GM19324 (cell line): ENCODE results near the gene MAGEA4.
"Not testable (repeated sequence)": the region's sequence is repeated elsewhere in the genome, so short reads cannot be mapped to it uniquely, and the experiment has no call there.

Experiments used
- ATAC-seq: cut with Tn5 transposase; IDR thresholded peaks from one replicate; pipeline ENCODE4 v1.9.1; 2021; ENCODE audit warnings: mild to moderate bottlenecking, moderate library complexity; ENCODE audit not compliant: unreplicated experiment, low FRiP score

The MAGEA4 gene

GRCh38 chrX:151912780-151913179 is at the start of gene MAGEA4:
MAGEA4 (plus strand) TSS chrX:151912889; CDS start chrX:151923665, 10,776 bp downstream.
- no peak for ATAC-seq

GRCh38 chrX:151870602-151871001 is 42.1 kb upstream of the MAGEA4 start:
- no peak for ATAC-seq

GRCh38 chrX:151871244-151871643 is 41.4 kb upstream of the MAGEA4 start:
- ATAC-seq: no peak

GRCh38 chrX:151873096-151873495 is 39.6 kb upstream of the MAGEA4 start:
- ATAC-seq: no peak

GRCh38 chrX:151875270-151876026 is 37.2 kb upstream of the MAGEA4 start:
- no peak for ATAC-seq

- ATAC-seq: no peak
Observed at GRCh38 chrX:151878574-151878973, 34.1 kb upstream of the MAGEA4 start.

- no peak for ATAC-seq
Observed at GRCh38 chrX:151879856-151880255, 32.8 kb upstream of the MAGEA4 start.

GRCh38 chrX:151880895-151881294 is 31.8 kb upstream of the MAGEA4 start:
- ATAC-seq: no peak

GRCh38 chrX:151889421-151889820 is 23.3 kb upstream of the MAGEA4 start:
- no peak for ATAC-seq

GRCh38 chrX:151896734-151897474 is 15.8 kb upstream of the MAGEA4 start:
- no peak for ATAC-seq

GRCh38 chrX:151899622-151900021 is 13.1 kb upstream of the MAGEA4 start:
- ATAC-seq: no peak

- no peak for ATAC-seq
Observed at GRCh38 chrX:151901826-151902225, 10.9 kb upstream of the MAGEA4 start.

GRCh38 chrX:151902813-151903591 is 9.7 kb upstream of the MAGEA4 start:
- no peak for ATAC-seq

GRCh38 chrX:151904989-151905388 is 7.7 kb upstream of the MAGEA4 start:
- ATAC-seq: no peak

- no peak for ATAC-seq
Observed at GRCh38 chrX:151912221-151912620, 468 bp upstream of the MAGEA4 start.

- not testable (repeated sequence) for ATAC-seq
Observed at GRCh38 chrX:151918736-151919135, 6.0 kb downstream of the MAGEA4 start.

GRCh38 chrX:151919610-151920009 is 6.9 kb downstream of the MAGEA4 start:
- no peak for ATAC-seq

GRCh38 chrX:151920101-151920500 is 7.4 kb downstream of the MAGEA4 start:
- ATAC-seq: no peak

- no peak for ATAC-seq
Observed at GRCh38 chrX:151920530-151920929, 7.8 kb downstream of the MAGEA4 start.

- no peak for ATAC-seq
Observed at GRCh38 chrX:151921292-151921691, 8.6 kb downstream of the MAGEA4 start.

- no peak for ATAC-seq
Observed at GRCh38 chrX:151921866-151922265, 9.2 kb downstream of the MAGEA4 start.
